Measurements from ENCODE around the gene OLFM1.

DNA sequence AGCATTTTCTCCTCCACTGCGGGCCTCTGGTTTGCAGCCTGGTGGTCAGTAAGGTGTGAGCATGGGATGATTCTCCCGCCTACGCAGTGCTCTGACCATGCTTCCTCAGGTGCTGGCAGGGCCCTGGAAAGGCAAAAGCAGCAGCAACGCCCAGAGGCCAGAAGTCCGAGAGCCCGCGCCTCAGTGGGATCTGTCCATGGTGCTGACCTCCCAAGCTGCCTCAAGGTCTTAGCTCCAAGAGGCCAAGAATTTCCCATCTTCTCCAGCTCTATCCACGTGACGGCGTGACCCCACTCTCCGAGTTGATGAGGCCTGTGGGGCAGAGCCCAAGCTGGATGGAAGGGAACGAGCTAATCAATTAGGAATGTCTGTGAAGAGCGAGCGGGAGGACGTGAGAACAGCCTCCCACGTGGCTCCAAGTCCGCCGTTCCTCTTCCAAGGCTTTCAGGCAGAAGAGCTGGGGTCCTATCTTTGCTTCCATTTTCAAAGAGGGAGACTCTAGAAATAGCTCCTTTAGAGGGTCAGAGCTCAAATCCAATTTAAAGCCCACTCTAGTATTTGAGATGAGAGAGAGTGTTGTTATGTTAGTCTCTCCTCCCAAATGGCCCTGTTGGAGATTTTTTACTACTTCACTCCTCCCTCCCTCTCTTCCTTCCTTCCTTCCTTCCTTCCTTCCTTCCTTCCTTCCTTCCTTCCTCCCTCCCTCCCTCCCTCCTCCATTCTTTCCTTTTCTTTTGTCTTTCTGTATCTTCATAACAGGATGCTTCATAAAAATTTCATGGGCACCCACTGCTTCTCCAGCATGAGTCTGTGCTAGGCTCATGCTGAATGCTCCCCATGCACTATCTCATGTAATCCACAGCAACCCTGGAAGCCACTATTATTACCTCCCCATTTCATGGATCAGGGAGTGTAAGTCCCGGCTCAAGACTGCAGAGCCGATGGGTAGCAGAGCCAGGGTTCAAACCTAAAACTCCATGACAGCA, 69.3 kb downstream of the OLFM1 start:
- TF ChIP-seq, protein P1, sequence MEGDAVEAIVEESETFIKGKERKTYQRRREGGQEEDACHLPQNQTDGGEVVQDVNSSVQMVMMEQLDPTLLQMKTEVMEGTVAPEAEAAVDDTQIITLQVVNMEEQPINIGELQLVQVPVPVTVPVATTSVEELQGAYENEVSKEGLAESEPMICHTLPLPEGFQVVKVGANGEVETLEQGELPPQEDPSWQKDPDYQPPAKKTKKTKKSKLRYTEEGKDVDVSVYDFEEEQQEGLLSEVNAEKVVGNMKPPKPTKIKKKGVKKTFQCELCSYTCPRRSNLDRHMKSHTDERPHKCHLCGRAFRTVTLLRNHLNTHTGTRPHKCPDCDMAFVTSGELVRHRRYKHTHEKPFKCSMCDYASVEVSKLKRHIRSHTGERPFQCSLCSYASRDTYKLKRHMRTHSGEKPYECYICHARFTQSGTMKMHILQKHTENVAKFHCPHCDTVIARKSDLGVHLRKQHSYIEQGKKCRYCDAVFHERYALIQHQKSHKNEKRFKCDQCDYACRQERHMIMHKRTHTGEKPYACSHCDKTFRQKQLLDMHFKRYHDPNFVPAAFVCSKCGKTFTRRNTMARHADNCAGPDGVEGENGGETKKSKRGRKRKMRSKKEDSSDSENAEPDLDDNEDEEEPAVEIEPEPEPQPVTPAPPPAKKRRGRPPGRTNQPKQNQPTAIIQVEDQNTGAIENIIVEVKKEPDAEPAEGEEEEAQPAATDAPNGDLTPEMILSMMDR (IDR thresholded peaks at IDR 0.05), result no peak
- no peak for TF ChIP-seq POLR2A (IDR thresholded peaks at IDR 0.05)

Data from right lobe of liver (tissue), 4 donors.